NCI-H1105 (cell line): ENCODE measurements around the gene PLCB4.

Experiments
- DNase-seq: peaks from one replicate; lab custom pipeline; 2025; lab: John Stamatoyannopoulos, UW

Gene PLCB4

DNA sequence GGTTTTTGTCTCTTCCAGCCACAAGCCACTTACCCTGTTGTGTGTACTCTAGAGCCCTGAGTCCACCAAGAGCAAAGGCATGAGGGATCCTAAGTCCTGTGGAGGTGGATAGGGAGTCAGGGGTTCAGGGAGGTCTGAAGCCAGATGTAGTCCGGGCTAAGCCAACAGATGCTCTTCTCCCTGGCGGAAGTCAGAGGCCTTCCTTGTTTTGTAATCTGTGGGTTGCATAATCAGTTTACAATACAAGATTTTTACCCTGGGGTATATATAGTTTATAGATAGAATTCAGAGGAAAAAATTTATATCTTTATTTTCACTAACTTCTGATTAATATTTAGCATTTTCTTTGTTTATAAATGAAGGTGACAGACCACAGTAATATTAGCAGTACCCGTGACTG, 454.7 kb downstream of the PLCB4 start:
- DNase-seq = no peak
